GM23338 (cell line): ENCODE data around the gene FKBP10. TPM values are rescaled to one million over a fixed set of nuclear protein-coding genes. Genes with fewer than 3 reads are reported as not detected.

Experiments
- ATAC-seq: fragments of 200-7000 bp; cut with Tn5 transposase; 3 replicates; pipeline ENCODE4 v1.9.1; 2020
- DNase-seq: peaks from one replicate; pipeline ENCODE4 v3.0.0-alpha.2; 2015; ENCODE audit warnings: low spot score
- H2AFZ ChIP-seq: fragments of 200-600 bp; sonication (generic); 2 replicates; pipeline ENCODE4 v1.8.0; 2016; ENCODE audit warnings: antibody characterized with exemption, mild to moderate bottlenecking, moderate library complexity
- H3F3A ChIP-seq: fragments of 200-600 bp; sonication (generic); replicated peaks from 2 replicates; pipeline ENCODE4 v1.8.0; 2017; ENCODE audit warnings: antibody characterized with exemption, mixed run types, low read depth
- H3K27ac ChIP-seq: fragments of 200-600 bp; sonication (generic); 2 replicates; pipeline ENCODE4 v1.6.1; 2016; ENCODE audit warnings: low read depth
- H3K27me3 ChIP-seq: fragments of 200-600 bp; sonication (generic); 2 replicates; pipeline ENCODE4 v1.8.0; 2016; ENCODE audit warnings: mild to moderate bottlenecking, mixed run types, moderate library complexity; ENCODE audit not compliant: insufficient read depth
- H3K36me3 ChIP-seq: fragments of 200-600 bp; sonication (generic); 2 replicates; pipeline ENCODE4 v1.8.0; 2016; ENCODE audit warnings: mild to moderate bottlenecking; ENCODE audit not compliant: insufficient read depth
- H3K4me1 ChIP-seq: fragments of 200-600 bp; sonication (generic); 2 replicates; pipeline ENCODE4 v1.8.0; 2016; ENCODE audit warnings: mild to moderate bottlenecking, moderate library complexity; ENCODE audit not compliant: insufficient read depth
- H3K4me2 ChIP-seq: fragments of 200-600 bp; sonication (generic); 2 replicates; pipeline ENCODE4 v1.7.1; 2017; ENCODE audit warnings: mixed run types
- H3K4me3 ChIP-seq: fragments of 200-600 bp; sonication (generic); 2 replicates; pipeline ENCODE4 v1.6.1; 2016; ENCODE audit warnings: mixed run types
- H3K79me2 ChIP-seq: fragments of 200-600 bp; sonication (generic); replicated peaks from 2 replicates; pipeline ENCODE4 v1.8.0; 2017; ENCODE audit warnings: mild to moderate bottlenecking; ENCODE audit not compliant: insufficient read depth
- H3K9me2 ChIP-seq: fragments of 200-600 bp; sonication (generic); 2 replicates; pipeline ENCODE4 v1.8.0; 2017; ENCODE audit not compliant: insufficient read depth
- H4K20me1 ChIP-seq: fragments of 200-600 bp; sonication (generic); replicated peaks from 2 replicates; pipeline ENCODE4 v1.8.0; 2017; ENCODE audit warnings: mild to moderate bottlenecking; ENCODE audit not compliant: insufficient read depth
- H3K27ac Mint-ChIP-seq: 2 replicates; pipeline ENCODE4 v1.8.0; 2020; ENCODE audit warnings: inconsistent platforms, mild to moderate bottlenecking, moderate library complexity, mixed read lengths
- H3K27me3 Mint-ChIP-seq: 3 replicates; pipeline ENCODE4 v1.8.0; 2022; ENCODE audit warnings: low read depth, mild to moderate bottlenecking, moderate library complexity, mixed read lengths, inconsistent platforms; ENCODE audit not compliant: insufficient read depth, poor library complexity
- H3K36me3 Mint-ChIP-seq: 3 replicates; pipeline ENCODE4 v1.8.0; 2021; ENCODE audit warnings: low read depth, mild to moderate bottlenecking, inconsistent platforms, moderate library complexity, mixed read lengths
- H3K4me1 Mint-ChIP-seq: 3 replicates; pipeline ENCODE4 v1.8.0; 2020; ENCODE audit warnings: mild to moderate bottlenecking, inconsistent platforms, mixed read lengths
- H3K4me3 Mint-ChIP-seq: 3 replicates; pipeline ENCODE4 v1.8.0; 2021; ENCODE audit warnings: moderate library complexity, mild to moderate bottlenecking, inconsistent platforms, mixed read lengths
- H3K9me3 Mint-ChIP-seq: 3 replicates; pipeline ENCODE4 v1.8.0; 2020; ENCODE audit warnings: moderate library complexity, mild to moderate bottlenecking, inconsistent platforms, mixed read lengths
- EZH2phosphoT487 ChIP-seq: fragments of 200-600 bp; sonication (generic); IDR thresholded peaks from one replicate; pipeline ENCODE4 v1.8.1; 2018; ENCODE audit warnings: antibody characterized with exemption; ENCODE audit not compliant: unreplicated experiment
- NANOG ChIP-seq: IDR thresholded peaks from 2 replicates; pipeline ENCODE4 v1.6.1; 2016; ENCODE audit warnings: antibody characterized with exemption, borderline replicate concordance
- POLR2AphosphoS5 ChIP-seq: IDR thresholded peaks from 2 replicates; pipeline ENCODE4 v1.6.1; 2016; ENCODE audit warnings: antibody characterized with exemption, low read depth
- REST ChIP-seq: IDR thresholded peaks from one replicate; pipeline ENCODE4 v1.6.1; 2018; ENCODE audit warnings: antibody characterized with exemption; ENCODE audit not compliant: unreplicated experiment
- polyA plus RNA-seq: library from polyadenylated mRNA; unstranded; fragments of >200 nt; fragmentation: Nextera tagmentation; extraction: Ambion mirVana; gene quantifications from 2 replicates; pipeline ENCODE4 v1.2.1, GENCODE V29; 2016
- total RNA-seq: library from RNA; depleted of rRNA; stranded (reverse); fragments of >200 nt; shearing (Covaris generic); gene quantifications from 2 replicates; pipeline ENCODE4 v1.2.3, GENCODE V29; 2014
- TF ChIP-seq, protein P1 (sequence below), 2 experiments: fragments of 200-600 bp in 1 of 2; sonication (generic) in 1 of 2; conservative IDR thresholded peaks; 2 replicates each; pipeline versions ENCODE4 v1.5.1 to v1.6.1; 2016 to 2017; ENCODE audit warnings: antibody characterized with exemption in 2 of 2, low read depth in 2 of 2, mild to moderate bottlenecking in 2 of 2, moderate library complexity in 1 of 2

FKBP10 gene
- total and polyA plus RNA-seq, 2 experiments from 2014 or later, result 26.2 to 151 TPM

DNA sequence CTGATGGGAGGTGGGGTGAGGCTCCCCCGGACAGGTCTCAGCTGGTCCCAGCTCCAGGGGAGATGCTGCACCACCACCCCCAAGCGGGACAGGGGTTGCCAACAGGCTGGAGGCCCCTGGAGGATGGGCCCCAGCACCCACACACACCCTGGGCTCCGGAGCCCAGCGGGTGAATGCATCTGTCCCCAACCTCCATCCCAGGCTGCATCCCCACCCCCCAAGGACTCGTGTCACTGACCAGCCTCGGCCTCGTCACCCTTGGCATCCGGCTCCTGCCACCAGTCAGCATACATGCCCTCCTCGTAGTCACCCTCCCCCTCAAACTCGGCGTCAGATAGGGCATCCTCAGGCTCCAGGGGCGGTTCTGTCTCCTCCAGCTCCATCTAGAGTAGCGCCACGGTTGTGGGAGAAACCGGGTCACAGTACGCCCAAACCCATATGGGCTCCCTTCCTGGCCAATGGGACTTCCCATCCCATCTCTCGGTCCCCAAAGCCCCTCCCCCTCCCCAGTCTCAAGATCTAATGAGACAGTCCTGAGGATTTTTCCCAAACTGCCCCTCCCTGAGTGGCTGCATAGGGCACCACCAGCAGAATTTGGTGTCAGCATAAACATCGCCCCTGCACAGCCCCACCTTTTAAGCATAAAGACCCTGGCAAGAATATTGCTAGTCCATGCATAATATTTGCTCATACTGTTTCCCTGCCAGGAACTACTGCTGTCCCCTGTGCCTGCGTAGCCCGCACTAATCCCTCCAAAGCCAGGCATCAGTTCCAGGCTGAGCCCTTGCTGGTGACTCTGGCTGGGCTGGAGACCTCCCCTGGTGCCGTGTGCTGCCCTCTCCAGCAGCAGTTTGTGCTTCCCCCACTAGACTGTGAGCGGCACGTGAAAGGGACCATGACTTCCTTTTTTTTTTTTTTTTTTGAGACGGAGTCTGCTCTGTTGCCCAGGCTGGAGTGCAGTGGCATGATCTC, 9.5 kb upstream of the FKBP10 start:
- H3K27ac Mint-ChIP-seq, result no peak overlapping the region
- no peak overlapping the region for H3K27ac ChIP-seq
- H3K4me1 Mint-ChIP-seq, result peaks cover 26% of the 10 kb centered on the region

GRCh38 chr17:41806685-41807445, 5.9 kb upstream of the FKBP10 start:
- Histone ChIP-seq H3K79me2 (peaks cover 9% of the 10 kb centered on the region), H4K20me1 (no peaks in the 10 kb centered on the region; the same call in 1 of the 2 replicates), H3K4me3 (no peak overlapping the region), H3K4me1 (peaks cover 11% of the 10 kb centered on the region), H3K27me3 (peaks cover 9% of the 10 kb centered on the region), H2AFZ (no peak overlapping the region), H3K36me3 (no peaks in the 10 kb centered on the region), H3K4me2 (no peak overlapping the region), H3K27ac (no peak overlapping the region), H3K9me2 (no peaks in the 10 kb centered on the region), H3F3A (no peaks in the 10 kb centered on the region; the same call in 1 of the 2 replicates)
- Mint-ChIP-seq H3K4me3 (no peak overlapping the region), H3K27ac (no peak overlapping the region), H3K9me3 (peaks cover 9% of the 10 kb centered on the region; the same call in 2 of the 3 replicates), H3K36me3 (peaks cover 50% of the 10 kb centered on the region), H3K4me1 (peaks cover 17% of the 10 kb centered on the region), H3K27me3 (peaks cover 14% of the 10 kb centered on the region)
- ATAC-seq (no peak), DNase-seq (no peak)
- no peak for TF ChIP-seq REST
- TF ChIP-seq POLR2AphosphoS5, result no peak
- no peak for TF ChIP-seq NANOG
- no peak for TF ChIP-seq EZH2phosphoT487

More for the DNA sequence above, 9.5 kb upstream of the FKBP10 start:
- peak; percentile 45 for DNase-seq
- H3K79me2 ChIP-seq, result no peaks in the 10 kb centered on the region
- no peaks in the 10 kb centered on the region for H3K9me3 Mint-ChIP-seq
- H3K27me3 ChIP-seq, result no peaks in the 10 kb centered on the region
- no peaks in the 10 kb centered on the region for H3K9me2 ChIP-seq
- H3K4me2 ChIP-seq, result peak overlapping the region; percentile 26; the same call in 1 of the 2 replicates
- no peaks in the 10 kb centered on the region; the same call in 1 of the 2 replicates for H4K20me1 ChIP-seq
- TF ChIP-seq, protein P1, sequence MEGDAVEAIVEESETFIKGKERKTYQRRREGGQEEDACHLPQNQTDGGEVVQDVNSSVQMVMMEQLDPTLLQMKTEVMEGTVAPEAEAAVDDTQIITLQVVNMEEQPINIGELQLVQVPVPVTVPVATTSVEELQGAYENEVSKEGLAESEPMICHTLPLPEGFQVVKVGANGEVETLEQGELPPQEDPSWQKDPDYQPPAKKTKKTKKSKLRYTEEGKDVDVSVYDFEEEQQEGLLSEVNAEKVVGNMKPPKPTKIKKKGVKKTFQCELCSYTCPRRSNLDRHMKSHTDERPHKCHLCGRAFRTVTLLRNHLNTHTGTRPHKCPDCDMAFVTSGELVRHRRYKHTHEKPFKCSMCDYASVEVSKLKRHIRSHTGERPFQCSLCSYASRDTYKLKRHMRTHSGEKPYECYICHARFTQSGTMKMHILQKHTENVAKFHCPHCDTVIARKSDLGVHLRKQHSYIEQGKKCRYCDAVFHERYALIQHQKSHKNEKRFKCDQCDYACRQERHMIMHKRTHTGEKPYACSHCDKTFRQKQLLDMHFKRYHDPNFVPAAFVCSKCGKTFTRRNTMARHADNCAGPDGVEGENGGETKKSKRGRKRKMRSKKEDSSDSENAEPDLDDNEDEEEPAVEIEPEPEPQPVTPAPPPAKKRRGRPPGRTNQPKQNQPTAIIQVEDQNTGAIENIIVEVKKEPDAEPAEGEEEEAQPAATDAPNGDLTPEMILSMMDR (conservative IDR thresholded peaks at IDR 0.05; ENCODE audit: low read depth in 2 of 2), result no peak
- TF ChIP-seq EZH2phosphoT487, result no peak
- H3K36me3 Mint-ChIP-seq, result peaks cover 36% of the 10 kb centered on the region
- H3K36me3 ChIP-seq, result no peaks in the 10 kb centered on the region
- no peak overlapping the region for H3K4me3 ChIP-seq
- H3K4me3 Mint-ChIP-seq, result no peak overlapping the region
- H3K27me3 Mint-ChIP-seq, result peaks cover 15% of the 10 kb centered on the region
- H3K4me1 ChIP-seq, result peaks cover 14% of the 10 kb centered on the region
- no peak for ATAC-seq
- H2AFZ ChIP-seq, result no peak overlapping the region
- no peaks in the 10 kb centered on the region; the same call in 1 of the 2 replicates for H3F3A ChIP-seq
